Ishikawa (cell line): ENCODE data around the gene PFDN5.

Experiments
- CEBPB ChIP-seq: IDR thresholded peaks from 2 replicates; pipeline ENCODE4 v1.6.1; 2012
- CREB1 ChIP-seq: IDR thresholded peaks from 2 replicates; pipeline ENCODE4 v1.6.1; 2012; ENCODE audit warnings: low read depth
- EGR1 ChIP-seq: IDR thresholded peaks from 2 replicates; pipeline ENCODE4 v1.6.1; 2012
- EP300 ChIP-seq: IDR thresholded peaks from 2 replicates; pipeline ENCODE4 v1.6.1; 2012; ENCODE audit warnings: borderline replicate concordance
- FOXM1 ChIP-seq: IDR thresholded peaks from 2 replicates; pipeline ENCODE4 v1.6.1; 2012; ENCODE audit warnings: low read depth, borderline replicate concordance
- MAX ChIP-seq: IDR thresholded peaks from 2 replicates; pipeline ENCODE4 v1.6.1; 2012
- NFIC ChIP-seq: IDR thresholded peaks from 2 replicates; pipeline ENCODE4 v1.6.1; 2012
- RAD21 ChIP-seq: IDR thresholded peaks from 2 replicates; pipeline ENCODE4 v1.6.1; 2012; ENCODE audit warnings: low read depth
- TAF1 ChIP-seq: IDR thresholded peaks from 2 replicates; pipeline ENCODE4 v1.6.1; 2012; ENCODE audit warnings: low read depth, mild to moderate bottlenecking
- TCF12 ChIP-seq: IDR thresholded peaks from 2 replicates; pipeline ENCODE4 v1.6.1; 2012; ENCODE audit warnings: low read depth
- TEAD4 ChIP-seq: IDR thresholded peaks from 2 replicates; pipeline ENCODE4 v1.6.1; 2012
- YY1 ChIP-seq: IDR thresholded peaks from 2 replicates; pipeline ENCODE4 v1.6.1; 2012; ENCODE audit warnings: low read depth
- ZBTB7A ChIP-seq: IDR thresholded peaks from 2 replicates; pipeline ENCODE4 v1.6.1; 2012; ENCODE audit warnings: low read depth
- TF ChIP-seq, protein P1 (sequence below): IDR thresholded peaks from 2 replicates; pipeline ENCODE4 v1.6.1; 2012
- TF ChIP-seq, protein P2 (sequence below): IDR thresholded peaks from 2 replicates; pipeline ENCODE4 v1.6.1; 2012; ENCODE audit warnings: low read depth, mild to moderate bottlenecking

Gene PFDN5

GRCh38 chr12:53287741-53288216 is 7.6 kb upstream of the PFDN5 start:
- TF ChIP-seq TCF12: no peak
- peak; percentile 77 for TF ChIP-seq RAD21

- no peak for TF ChIP-seq EP300
- TF ChIP-seq, protein P1, sequence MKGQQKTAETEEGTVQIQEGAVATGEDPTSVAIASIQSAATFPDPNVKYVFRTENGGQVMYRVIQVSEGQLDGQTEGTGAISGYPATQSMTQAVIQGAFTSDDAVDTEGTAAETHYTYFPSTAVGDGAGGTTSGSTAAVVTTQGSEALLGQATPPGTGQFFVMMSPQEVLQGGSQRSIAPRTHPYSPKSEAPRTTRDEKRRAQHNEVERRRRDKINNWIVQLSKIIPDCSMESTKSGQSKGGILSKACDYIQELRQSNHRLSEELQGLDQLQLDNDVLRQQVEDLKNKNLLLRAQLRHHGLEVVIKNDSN: no peak
- TF ChIP-seq MAX: no peak
- no peak for TF ChIP-seq CREB1
- no peak for TF ChIP-seq RAD21
- no peak for TF ChIP-seq FOXM1
- TF ChIP-seq TCF12: no peak
- TF ChIP-seq EGR1: no peak
- TF ChIP-seq ZBTB7A: no peak
- TF ChIP-seq, protein P2, sequence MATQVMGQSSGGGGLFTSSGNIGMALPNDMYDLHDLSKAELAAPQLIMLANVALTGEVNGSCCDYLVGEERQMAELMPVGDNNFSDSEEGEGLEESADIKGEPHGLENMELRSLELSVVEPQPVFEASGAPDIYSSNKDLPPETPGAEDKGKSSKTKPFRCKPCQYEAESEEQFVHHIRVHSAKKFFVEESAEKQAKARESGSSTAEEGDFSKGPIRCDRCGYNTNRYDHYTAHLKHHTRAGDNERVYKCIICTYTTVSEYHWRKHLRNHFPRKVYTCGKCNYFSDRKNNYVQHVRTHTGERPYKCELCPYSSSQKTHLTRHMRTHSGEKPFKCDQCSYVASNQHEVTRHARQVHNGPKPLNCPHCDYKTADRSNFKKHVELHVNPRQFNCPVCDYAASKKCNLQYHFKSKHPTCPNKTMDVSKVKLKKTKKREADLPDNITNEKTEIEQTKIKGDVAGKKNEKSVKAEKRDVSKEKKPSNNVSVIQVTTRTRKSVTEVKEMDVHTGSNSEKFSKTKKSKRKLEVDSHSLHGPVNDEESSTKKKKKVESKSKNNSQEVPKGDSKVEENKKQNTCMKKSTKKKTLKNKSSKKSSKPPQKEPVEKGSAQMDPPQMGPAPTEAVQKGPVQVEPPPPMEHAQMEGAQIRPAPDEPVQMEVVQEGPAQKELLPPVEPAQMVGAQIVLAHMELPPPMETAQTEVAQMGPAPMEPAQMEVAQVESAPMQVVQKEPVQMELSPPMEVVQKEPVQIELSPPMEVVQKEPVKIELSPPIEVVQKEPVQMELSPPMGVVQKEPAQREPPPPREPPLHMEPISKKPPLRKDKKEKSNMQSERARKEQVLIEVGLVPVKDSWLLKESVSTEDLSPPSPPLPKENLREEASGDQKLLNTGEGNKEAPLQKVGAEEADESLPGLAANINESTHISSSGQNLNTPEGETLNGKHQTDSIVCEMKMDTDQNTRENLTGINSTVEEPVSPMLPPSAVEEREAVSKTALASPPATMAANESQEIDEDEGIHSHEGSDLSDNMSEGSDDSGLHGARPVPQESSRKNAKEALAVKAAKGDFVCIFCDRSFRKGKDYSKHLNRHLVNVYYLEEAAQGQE: no peak
- no peak for TF ChIP-seq TEAD4
- no peak for TF ChIP-seq TAF1
- no peak for TF ChIP-seq CEBPB
- TF ChIP-seq YY1: no peak
- TF ChIP-seq NFIC: no peak
Observed at GRCh38 chr12:53288322-53288721, 7.0 kb upstream of the PFDN5 start.

GRCh38 chr12:53289891-53290290 is 5.5 kb upstream of the PFDN5 start:
- TF ChIP-seq, protein P2: no peak
- TF ChIP-seq YY1 (no peak), EP300 (no peak), TCF12 (no peak), TEAD4 (no peak), RAD21 (no peak), ZBTB7A (no peak), CEBPB (no peak)

- TF ChIP-seq ZBTB7A (no peak), TEAD4 (no peak), EP300 (no peak), FOXM1 (no peak), CREB1 (no peak), YY1 (no peak), RAD21 (no peak), TCF12 (no peak), NFIC (no peak), EGR1 (no peak), MAX (no peak), CEBPB (no peak), TAF1 (no peak)
- TF ChIP-seq, protein P2: no peak
- TF ChIP-seq, protein P1: no peak
Observed at GRCh38 chr12:53290661-53291060, 4.7 kb upstream of the PFDN5 start.

DNA sequence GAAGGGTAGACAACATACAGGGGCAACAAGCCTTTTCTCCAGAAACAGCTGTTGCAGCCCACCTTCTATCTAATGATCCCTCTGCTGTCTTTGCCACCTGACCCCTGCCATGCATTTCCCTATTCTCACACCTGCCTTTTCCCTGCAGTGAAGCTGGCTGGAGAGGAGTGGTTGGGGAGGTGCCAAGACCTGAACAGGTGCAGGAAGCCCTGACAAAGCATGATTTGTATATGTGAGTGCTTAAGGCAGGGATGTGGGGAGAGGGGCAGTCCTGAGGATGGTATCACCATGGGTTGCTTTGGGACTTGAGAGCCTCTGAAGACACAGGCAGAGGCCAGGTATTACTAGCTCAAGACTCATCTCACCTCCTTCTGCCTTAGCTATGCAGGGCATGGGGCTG is 2.9 kb upstream of the PFDN5 start:
- TF ChIP-seq TCF12 (no peak), CEBPB (no peak), EP300 (no peak), ZBTB7A (no peak), TEAD4 (no peak), MAX (no peak)
- TF ChIP-seq, protein P2: no peak
- TF ChIP-seq, protein P1: no peak
